ENCODE measurements around the gene DNAJB7.
"Not testable (repeated sequence)": the region's sequence is repeated elsewhere in the genome, so short reads cannot be mapped to it uniquely, and the experiment has no call there.

DNAJB7 gene

GRCh38 chr22:40857309-40857855, 4.5 kb downstream of the DNAJB7 start:
- no peak for TF ChIP-seq ZFX (IDR thresholded peaks at IDR 0.05)
- no peak for TF ChIP-seq CTCF (conservative IDR thresholded peaks at IDR 0.05)

GRCh38 chr22:40856513-40857308, 5.2 kb downstream of the DNAJB7 start, which contains the start of the genes ST13 and XPNPEP3:
Gene ST13, minus strand, starts transcription at chr22:40856639. Its CDS starts 99 bp downstream, at chr22:40856540.
Gene XPNPEP3, plus strand, starts transcription at chr22:40857148. Its CDS starts 34 bp downstream, at chr22:40857182.
- peak within 1 kb of the TSS; percentile 91 for H3K27ac ChIP-seq
- no peak; the same call in 1 of the 2 replicates for TF ChIP-seq CTCF (conservative IDR thresholded peaks at IDR 0.05)
- peak; percentile 65 for TF ChIP-seq ZFX (IDR thresholded peaks at IDR 0.05)

More at GRCh38 chr22:40857309-40857855, 4.5 kb downstream of the DNAJB7 start:
- peak overlapping the region; percentile 91 for H3K27ac ChIP-seq

GRCh38 chr22:40855979-40856512, 5.9 kb downstream of the DNAJB7 start:
- TF ChIP-seq CTCF (conservative IDR thresholded peaks at IDR 0.05) (no peak), ZFX (IDR thresholded peaks at IDR 0.05) (peak; percentile 87)

GRCh38 chr22:40855071-40855978, 6.6 kb downstream of the DNAJB7 start:
- no peak for TF ChIP-seq CTCF (conservative IDR thresholded peaks at IDR 0.05)
- H3K27ac ChIP-seq, result peak overlapping the region; percentile 91

More at GRCh38 chr22:40855979-40856512, 5.9 kb downstream of the DNAJB7 start:
- peak overlapping the region; percentile 91 for H3K27ac ChIP-seq

GRCh38 chr22:40853961-40854360, 8.0 kb downstream of the DNAJB7 start:
- TF ChIP-seq CTCF (conservative IDR thresholded peaks at IDR 0.05) (no peak), ZFX (IDR thresholded peaks at IDR 0.05) (no peak)

GRCh38 chr22:40853333-40853732, 8.6 kb downstream of the DNAJB7 start:
- TF ChIP-seq ZFX (IDR thresholded peaks at IDR 0.05), result no peak
- no peak for TF ChIP-seq CTCF (conservative IDR thresholded peaks at IDR 0.05)
- H3K27ac ChIP-seq, result no peak overlapping the region

More at GRCh38 chr22:40853961-40854360, 8.0 kb downstream of the DNAJB7 start:
- H3K27ac ChIP-seq, result no peak overlapping the region

GRCh38 chr22:40845816-40846215, 16.1 kb downstream of the DNAJB7 start:
- H3K27ac ChIP-seq, result not testable (repeated sequence)
